LNCaP clone FGC (cell line): Measurements from ENCODE around the gene TMEM121.

Experiments used
- DNase-seq: peaks from one replicate; pipeline ENCODE4 v3.0.0-alpha.2; 2011; ENCODE audit warnings: low read depth
- H3K4me3 ChIP-seq: 2 replicates; pipeline ENCODE4 v1.5.1; 2011; ENCODE audit warnings: mild to moderate bottlenecking, low read depth, low read length, control low read depth
- TF ChIP-seq, protein P1 (sequence below): IDR thresholded peaks from 2 replicates; pipeline ENCODE4 v1.5.1; 2012; ENCODE audit warnings: mild to moderate bottlenecking; ENCODE audit not compliant: control insufficient read depth, insufficient read depth; ENCODE audit errors: extremely low read depth

TMEM121 gene

DNA sequence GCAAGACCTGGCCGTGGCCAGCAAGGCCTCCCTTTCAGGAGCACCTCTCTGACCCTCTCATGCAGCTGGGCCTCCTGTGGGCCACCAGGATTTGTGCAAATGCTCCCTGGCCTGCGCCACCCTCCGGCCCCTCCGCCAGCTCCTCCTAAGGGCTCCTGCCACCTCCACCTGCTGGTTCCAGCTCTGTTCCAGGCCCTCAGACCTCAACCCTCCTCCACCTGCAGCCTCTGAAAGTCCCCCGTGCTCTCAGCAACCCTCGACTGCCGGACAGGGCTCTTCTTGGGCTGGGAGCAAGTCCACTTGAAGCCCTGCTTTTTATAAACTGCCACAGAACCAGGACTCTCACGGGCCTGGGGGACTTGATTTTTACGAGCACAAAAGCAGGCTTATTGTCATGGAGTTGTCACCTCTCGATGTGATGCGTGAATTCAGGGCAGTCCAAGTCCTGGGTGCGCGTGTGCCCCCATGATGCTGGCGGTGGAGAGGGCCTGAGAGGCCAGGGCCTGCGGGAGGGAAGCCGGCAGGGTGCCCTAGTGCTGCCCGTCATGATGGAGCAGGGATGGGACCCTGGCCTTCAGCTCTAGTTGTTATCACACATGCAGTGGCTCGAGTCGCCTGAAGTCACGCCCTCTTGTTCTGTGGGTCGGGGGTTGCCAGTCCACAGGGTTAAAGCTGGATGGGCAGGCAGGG, 26.2 kb upstream of the TMEM121 start:
- TF ChIP-seq, protein P1, sequence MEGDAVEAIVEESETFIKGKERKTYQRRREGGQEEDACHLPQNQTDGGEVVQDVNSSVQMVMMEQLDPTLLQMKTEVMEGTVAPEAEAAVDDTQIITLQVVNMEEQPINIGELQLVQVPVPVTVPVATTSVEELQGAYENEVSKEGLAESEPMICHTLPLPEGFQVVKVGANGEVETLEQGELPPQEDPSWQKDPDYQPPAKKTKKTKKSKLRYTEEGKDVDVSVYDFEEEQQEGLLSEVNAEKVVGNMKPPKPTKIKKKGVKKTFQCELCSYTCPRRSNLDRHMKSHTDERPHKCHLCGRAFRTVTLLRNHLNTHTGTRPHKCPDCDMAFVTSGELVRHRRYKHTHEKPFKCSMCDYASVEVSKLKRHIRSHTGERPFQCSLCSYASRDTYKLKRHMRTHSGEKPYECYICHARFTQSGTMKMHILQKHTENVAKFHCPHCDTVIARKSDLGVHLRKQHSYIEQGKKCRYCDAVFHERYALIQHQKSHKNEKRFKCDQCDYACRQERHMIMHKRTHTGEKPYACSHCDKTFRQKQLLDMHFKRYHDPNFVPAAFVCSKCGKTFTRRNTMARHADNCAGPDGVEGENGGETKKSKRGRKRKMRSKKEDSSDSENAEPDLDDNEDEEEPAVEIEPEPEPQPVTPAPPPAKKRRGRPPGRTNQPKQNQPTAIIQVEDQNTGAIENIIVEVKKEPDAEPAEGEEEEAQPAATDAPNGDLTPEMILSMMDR: no peak

DNA sequence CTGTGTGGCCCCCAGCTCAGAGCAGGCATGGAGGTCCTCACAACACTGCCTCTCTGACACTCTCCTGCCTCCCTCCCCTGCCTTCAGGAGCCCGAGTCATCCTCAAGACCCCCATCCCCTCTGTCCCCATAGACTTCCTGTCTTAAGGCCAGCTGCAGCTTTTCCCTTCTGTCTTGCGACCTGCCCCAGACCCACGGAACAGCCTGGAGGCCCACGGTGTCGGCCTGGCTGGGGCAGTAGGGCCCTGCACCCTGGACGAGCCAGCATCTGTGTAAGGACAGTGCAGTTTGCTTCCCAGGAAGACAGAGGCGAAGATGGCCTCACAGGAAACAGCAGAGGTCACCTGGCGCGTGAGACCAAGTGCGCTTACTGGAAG, 25.7 kb upstream of the TMEM121 start:
- no peak for DNase-seq
- TF ChIP-seq, protein P1: no peak
- no peak overlapping the region for H3K4me3 ChIP-seq

More for the DNA sequence above, 26.2 kb upstream of the TMEM121 start:
- no peak for DNase-seq
- H3K4me3 ChIP-seq: no peak overlapping the region

- TF ChIP-seq, protein P1: no peak
- DNase-seq: no peak
- H3K4me3 ChIP-seq: no peak overlapping the region
Measured at GRCh38 chr14:105501504-105502291, 24.7 kb upstream of the TMEM121 start.

DNA sequence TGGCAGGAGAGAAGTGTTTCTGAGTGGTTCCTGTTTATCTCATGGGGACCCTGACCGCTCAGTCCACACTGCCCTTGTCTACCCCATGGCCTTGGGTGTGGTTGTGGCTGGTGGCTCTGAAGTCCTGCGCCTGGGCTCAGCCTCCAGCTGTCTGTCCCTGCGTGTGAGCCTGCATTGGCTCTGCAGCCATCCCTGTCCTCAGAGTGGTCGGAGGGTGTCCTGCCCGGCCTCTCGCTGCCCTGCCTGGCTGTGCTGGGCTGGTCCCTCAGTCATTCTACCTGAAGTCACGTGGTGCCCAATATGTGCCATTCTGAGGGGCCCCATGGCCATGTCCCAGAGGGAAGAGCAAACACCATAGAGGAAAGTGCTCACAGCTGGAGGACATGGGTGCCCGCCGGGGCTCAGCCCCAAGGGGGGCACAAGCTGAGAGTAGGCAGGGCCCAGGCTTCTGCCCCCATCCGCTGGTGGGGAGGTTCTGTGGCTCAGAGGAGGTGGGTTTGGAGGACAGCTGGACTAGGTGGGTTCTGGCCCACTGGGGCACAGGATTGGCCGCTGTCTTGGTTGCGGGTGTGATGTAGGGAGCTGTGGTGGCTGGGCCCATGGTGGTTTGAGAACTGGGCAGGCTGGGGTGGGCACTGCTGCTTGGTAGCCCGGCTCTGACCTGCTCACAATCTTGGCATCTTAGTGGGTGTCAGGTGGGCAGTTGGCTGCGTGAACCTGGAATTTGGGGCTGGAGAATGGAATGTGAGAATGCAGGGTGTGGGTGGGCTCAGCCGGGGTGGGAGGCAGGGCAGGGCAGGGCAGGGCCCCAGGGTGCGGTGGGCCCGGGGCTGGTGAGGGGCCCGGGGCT, 23.7 kb upstream of the TMEM121 start:
- no peak for DNase-seq
- no peak overlapping the region for H3K4me3 ChIP-seq
- TF ChIP-seq, protein P1: no peak

DNA sequence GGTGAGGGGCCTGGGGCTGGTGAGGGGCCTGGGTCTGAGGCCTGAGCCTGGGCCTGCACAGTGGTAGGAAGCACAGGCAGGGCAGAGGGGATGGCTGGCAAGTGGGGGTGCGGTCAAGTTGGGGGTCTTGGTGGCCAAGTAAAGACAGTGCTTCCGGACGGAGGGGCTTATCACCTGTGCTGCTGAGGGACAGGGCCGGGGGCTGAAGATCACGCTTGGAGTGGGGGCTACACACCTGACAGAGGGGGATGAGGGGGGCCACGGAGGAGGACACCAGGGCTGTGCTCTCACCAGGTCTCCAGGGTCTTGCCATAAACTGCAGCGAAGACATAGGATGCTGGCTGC, 23.1 kb upstream of the TMEM121 start:
- no peak for DNase-seq
- TF ChIP-seq, protein P1: no peak
- no peak overlapping the region for H3K4me3 ChIP-seq

GRCh38 chr14:105503935-105504692, 22.3 kb upstream of the TMEM121 start:
- TF ChIP-seq, protein P1: no peak

More at GRCh38 chr14:105503935-105504692, 22.3 kb upstream of the TMEM121 start:
- no peak overlapping the region for H3K4me3 ChIP-seq
- no peak for DNase-seq
